Tibial nerve (tissue), 3 donors: Measurements from ENCODE around the gene PCYT1A.

Experiments used
- POLR2A ChIP-seq, 2 donors: fragments of 450-650 bp; IDR thresholded peaks; one replicate each; pipeline ENCODE4 v1.6.1; 2017; ENCODE audit warnings: antibody characterized with exemption in 2 of 2, mild to moderate bottlenecking in 2 of 2, moderate library complexity in 2 of 2
- TF ChIP-seq, protein P1 (sequence below), 5 experiments: fragments of 200-600 bp in 3 of 5; fragments of 450-650 bp in 2 of 5; sonication (generic) in 3 of 5; IDR thresholded peaks; one replicate each; pipeline ENCODE4 v1.5.1; 2016 to 2019; ENCODE audit warnings: antibody characterized with exemption in 5 of 5, mild to moderate bottlenecking in 3 of 5, moderate library complexity in 2 of 5

GRCh38 chr3:196332168-196332567, 44.6 kb upstream of the PCYT1A start:
- TF ChIP-seq, protein P1, sequence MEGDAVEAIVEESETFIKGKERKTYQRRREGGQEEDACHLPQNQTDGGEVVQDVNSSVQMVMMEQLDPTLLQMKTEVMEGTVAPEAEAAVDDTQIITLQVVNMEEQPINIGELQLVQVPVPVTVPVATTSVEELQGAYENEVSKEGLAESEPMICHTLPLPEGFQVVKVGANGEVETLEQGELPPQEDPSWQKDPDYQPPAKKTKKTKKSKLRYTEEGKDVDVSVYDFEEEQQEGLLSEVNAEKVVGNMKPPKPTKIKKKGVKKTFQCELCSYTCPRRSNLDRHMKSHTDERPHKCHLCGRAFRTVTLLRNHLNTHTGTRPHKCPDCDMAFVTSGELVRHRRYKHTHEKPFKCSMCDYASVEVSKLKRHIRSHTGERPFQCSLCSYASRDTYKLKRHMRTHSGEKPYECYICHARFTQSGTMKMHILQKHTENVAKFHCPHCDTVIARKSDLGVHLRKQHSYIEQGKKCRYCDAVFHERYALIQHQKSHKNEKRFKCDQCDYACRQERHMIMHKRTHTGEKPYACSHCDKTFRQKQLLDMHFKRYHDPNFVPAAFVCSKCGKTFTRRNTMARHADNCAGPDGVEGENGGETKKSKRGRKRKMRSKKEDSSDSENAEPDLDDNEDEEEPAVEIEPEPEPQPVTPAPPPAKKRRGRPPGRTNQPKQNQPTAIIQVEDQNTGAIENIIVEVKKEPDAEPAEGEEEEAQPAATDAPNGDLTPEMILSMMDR (IDR thresholded peaks at IDR 0.05) = no peak
- no peak for TF ChIP-seq POLR2A (IDR thresholded peaks at IDR 0.05)
